ENCODE measurements around the gene AP1G1.

The AP1G1 gene

DNA sequence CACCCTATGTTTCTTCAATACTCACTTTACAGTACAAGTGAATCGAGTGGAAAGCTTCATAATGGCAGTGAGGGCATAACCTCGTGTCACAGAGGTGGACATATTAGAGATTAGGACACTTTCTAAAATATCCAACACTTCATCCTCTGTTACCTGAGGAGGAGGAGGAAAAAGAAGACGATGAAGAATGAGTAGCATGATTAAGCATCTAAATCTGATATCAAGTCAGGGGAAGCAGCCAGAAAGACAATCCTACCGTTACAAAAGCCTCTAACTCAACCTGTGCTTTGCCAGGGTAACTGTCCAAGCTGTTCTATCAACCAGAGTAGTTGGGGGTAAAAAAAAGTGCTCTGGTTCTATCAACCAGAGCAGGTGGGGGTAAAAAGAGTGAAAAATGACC, 60.4 kb downstream of the AP1G1 start:
- DNase-seq, result no peak

- DNase-seq, result peak; percentile 26
Observed at GRCh38 chr16:71746442-71747046, 62.1 kb downstream of the AP1G1 start.

- DNase-seq, result no peak
Observed at GRCh38 chr16:71738855-71739254, 69.8 kb downstream of the AP1G1 start.

- no peak for DNase-seq
Observed at GRCh38 chr16:71737501-71737900, 71.1 kb downstream of the AP1G1 start.

- DNase-seq, result no peak
Observed at GRCh38 chr16:71734511-71734910, 74.1 kb downstream of the AP1G1 start.

DNA sequence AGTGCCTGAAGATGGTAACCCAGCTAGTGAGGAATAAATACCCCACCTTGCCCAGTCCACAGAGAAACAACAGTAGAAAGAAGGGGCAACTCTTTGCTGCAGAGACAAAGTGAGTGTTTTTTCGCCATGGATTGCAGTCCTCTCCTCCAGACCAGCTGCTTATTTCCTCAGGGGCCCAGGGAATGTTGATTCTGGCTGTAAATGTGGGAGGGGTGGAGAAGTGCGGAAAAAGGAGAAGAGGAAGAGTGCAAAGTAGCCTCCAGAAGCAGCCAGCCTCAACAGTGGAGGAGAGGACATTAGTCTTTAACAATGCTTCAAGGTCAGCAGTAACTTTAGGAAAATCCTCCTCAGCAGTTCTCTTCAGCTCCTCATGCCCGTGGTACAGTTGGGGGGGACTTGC, 76.0 kb downstream of the AP1G1 start:
- no peak for DNase-seq

GRCh38 chr16:71727551-71728324, 80.9 kb downstream of the AP1G1 start:
- no peak for DNase-seq

GRCh38 chr16:71726476-71727315, 81.9 kb downstream of the AP1G1 start:
- DNase-seq, result no peak

- DNase-seq, result no peak
Observed at GRCh38 chr16:71724320-71724751, 84.3 kb downstream of the AP1G1 start, which contains the start of gene PHLPP2. TSS of gene PHLPP2 (minus strand) at chr16:71724701. CDS start at chr16:71714795, 9,906 bp downstream.

GRCh38 chr16:71723537-71724319, 84.9 kb downstream of the AP1G1 start:
- peak; percentile 76 for DNase-seq

- peak; percentile 62 for DNase-seq
Observed at GRCh38 chr16:71722801-71723536, 85.7 kb downstream of the AP1G1 start.

GRCh38 chr16:71721066-71721740, 87.4 kb downstream of the AP1G1 start:
- no peak for DNase-seq

DNA sequence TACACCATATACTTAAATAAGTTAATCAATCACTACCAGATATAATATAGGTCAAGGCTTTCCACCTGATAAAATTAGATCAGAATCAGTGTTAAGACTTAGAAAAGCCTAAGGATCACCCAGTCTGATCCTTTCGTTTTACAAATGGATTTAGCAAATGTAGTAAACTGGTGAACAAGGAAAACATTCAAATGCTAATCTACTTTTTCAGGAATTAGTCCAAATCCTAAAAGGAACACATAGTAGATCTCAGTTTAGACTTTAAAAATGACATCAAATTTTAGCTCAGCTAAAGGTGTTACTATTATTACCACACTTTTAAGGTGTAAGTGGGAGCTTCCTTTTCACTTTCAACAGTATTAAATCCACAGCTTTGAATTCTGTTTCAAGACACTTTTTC, 96.1 kb downstream of the AP1G1 start:
- no peak for DNase-seq

DNA sequence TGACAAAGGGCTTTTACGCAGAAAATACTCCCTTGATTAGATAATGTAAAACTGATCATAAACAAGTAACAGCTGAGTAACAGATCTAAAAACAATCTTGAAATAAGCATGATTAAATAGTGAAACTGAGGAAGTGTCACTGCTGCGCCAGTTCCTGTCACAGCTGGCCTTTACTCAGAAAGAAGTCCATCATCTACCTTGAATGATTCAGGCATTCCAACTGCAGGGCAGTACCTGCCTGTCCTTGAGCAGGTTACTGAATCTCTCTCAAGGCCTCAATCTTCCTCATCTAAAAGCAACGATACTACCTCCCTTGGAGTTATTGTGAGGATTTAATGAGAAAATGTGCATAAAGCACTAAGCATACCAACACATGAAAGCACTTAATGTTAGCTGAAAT, 96.8 kb downstream of the AP1G1 start:
- DNase-seq, result no peak

- no peak for DNase-seq
Observed at GRCh38 chr16:71709229-71709781, 99.3 kb downstream of the AP1G1 start.

GRCh38 chr16:71708696-71709095, 99.9 kb downstream of the AP1G1 start:
- no peak for DNase-seq

DNA sequence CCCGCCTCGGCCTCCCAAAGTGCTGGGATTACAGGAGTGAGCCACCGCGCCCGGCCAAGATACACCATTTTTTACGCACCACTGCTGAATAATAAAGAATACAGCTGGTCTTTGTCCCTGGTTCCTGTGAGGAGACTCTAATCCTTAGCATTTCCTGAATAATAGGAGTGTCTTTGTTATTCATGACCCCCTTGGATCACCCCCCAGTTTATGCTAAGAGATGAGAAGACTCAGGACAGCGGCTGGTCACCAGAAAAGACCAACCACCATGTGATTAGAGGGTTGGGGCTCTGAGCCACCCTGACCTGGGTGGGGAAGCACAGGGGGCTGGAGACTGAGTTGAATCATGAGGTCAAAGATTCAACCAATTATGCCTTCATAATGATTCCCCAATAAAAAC, 101.4 kb downstream of the AP1G1 start:
- no peak for DNase-seq

DNA sequence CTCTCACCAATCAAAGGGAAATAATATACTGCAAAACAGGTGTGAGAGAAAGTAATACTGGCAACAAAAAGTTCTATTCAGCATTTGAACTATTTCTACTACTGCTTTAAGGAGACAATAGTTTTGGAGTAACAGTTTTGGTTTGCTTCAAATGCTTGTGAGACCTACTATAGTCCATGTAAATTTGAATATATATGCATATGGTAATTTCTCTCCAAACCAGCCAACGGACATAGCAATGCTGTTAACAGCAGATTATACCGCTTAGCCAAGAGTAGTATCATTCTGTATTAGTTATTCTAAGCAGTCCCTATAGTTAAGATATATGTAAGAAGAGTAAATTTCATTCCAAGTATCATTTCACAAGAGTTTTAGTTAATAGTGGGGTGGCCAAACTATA, 102.6 kb downstream of the AP1G1 start:
- no peak for DNase-seq

GRCh38 chr16:71703333-71703732, 105.3 kb downstream of the AP1G1 start:
- no peak for DNase-seq

- no peak for DNase-seq
Observed at GRCh38 chr16:71700831-71701230, 107.8 kb downstream of the AP1G1 start.

DNA sequence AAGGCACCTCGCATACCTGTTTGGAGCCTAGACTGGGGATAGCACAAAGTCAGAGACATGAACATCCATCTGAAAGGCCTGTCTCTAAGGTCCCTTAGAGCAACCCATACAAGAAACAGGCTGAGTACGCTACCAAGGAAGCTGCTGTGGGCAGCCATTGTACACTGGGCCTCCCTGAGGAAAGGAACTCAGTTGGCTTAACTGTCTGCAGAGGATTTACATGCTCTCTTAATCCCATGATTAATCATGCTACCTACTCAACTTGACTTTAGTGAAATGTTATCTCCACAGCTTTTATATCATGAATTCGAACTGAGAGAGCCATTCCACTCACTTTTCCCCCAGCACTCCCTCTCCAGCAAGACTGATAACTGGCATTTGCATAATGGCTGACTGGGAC, 110.1 kb downstream of the AP1G1 start:
- DNase-seq, result no peak

Data from stimulated activated CD4-positive, alpha-beta T cell treated with anti-CD3 and anti-CD28 coated beads, Interleukin-4, amount 100 ng/mL, for 24 hours (primary cell).